SK-N-SH (cell line): ENCODE data around the gene SYCE1.

Experiments used
- ELF1 ChIP-seq: IDR thresholded peaks from 2 replicates; pipeline ENCODE4 v1.4.0; 2012
- EP300 ChIP-seq, 2 experiments: IDR thresholded peaks; 2 replicates each; pipeline versions ENCODE4 v1.4.0 to v1.6.1; 2012; ENCODE audit warnings: borderline replicate concordance in 1 of 2, low read depth in 1 of 2, low read length in 1 of 2
- EZH2phosphoT487 ChIP-seq: fragments of 200-600 bp; sonication (generic); IDR thresholded peaks from 2 replicates; pipeline ENCODE4 v1.6.1; 2017; ENCODE audit warnings: low read depth, mixed run types, mild to moderate bottlenecking, antibody characterized with exemption, moderate library complexity, borderline replicate concordance
- FOSL2 ChIP-seq: IDR thresholded peaks from 2 replicates; pipeline ENCODE4 v1.4.0; 2012; ENCODE audit warnings: low read depth, mild to moderate bottlenecking, moderate library complexity, borderline replicate concordance
- MEF2A ChIP-seq: IDR thresholded peaks from 2 replicates; pipeline ENCODE4 v1.4.0; 2012; ENCODE audit warnings: low read depth, borderline replicate concordance
- MXI1 ChIP-seq: IDR thresholded peaks from 2 replicates; pipeline ENCODE4 v1.6.1; 2012; ENCODE audit warnings: mild to moderate bottlenecking, low read depth, low read length, improper control_type of control experiment
- POLR2AphosphoS5 ChIP-seq: IDR thresholded peaks from 2 replicates; pipeline ENCODE4 v1.6.1; 2012; ENCODE audit warnings: low read depth, low read length
- REST ChIP-seq: IDR thresholded peaks from 2 replicates; pipeline ENCODE4 v1.6.1; 2012; ENCODE audit warnings: mild to moderate bottlenecking, low read depth, low read length, moderate library complexity
- SIN3A ChIP-seq: IDR thresholded peaks from 2 replicates; pipeline ENCODE4 v1.6.1; 2012; ENCODE audit warnings: low read depth, mild to moderate bottlenecking, low read length, moderate library complexity, borderline replicate concordance
- SMC3 ChIP-seq: IDR thresholded peaks from 2 replicates; pipeline ENCODE4 v1.6.1; 2012; ENCODE audit warnings: low read depth, low read length, improper control_type of control experiment
- YY1 ChIP-seq: IDR thresholded peaks from 2 replicates; pipeline ENCODE4 v1.4.0; 2012; ENCODE audit warnings: low read depth, mild to moderate bottlenecking
- TF ChIP-seq, protein P1 (sequence below): fragments of 200-600 bp; sonication (generic); IDR thresholded peaks from 2 replicates; pipeline ENCODE4 v1.6.1; 2017; ENCODE audit warnings: antibody characterized with exemption, mild to moderate bottlenecking, moderate library complexity
- TF ChIP-seq, protein P2 (sequence below): IDR thresholded peaks from 2 replicates; pipeline ENCODE4 v1.4.0; 2012; ENCODE audit warnings: low read depth

DNA sequence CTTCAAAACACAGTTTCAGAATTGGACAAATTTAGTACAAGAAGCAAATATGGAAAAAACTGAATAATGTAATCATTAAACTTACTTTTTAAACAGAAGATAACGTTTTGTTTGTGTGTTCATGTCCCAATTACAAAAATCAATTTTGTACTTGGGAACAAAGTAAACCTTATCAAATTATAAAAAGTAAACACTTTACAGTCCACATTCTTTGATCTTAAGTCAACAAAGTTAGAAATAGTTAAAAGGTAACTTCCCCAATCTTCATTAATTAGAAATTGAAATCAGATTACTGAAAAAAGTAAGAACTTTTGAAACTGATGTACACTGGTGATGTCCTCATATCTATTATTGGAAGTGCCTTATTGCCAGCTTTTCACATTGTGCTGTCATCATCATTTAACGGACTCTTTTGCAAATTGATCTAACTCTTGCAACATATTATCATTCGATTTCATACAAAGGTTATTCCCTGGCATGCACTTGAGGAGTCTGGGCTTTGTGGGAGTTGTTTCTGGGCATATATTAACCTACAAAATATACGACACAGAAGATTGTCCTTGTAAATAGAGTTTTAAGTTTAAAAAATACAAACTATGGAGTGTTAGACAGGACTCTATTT lies 53.4 kb downstream of the SYCE1 start:
- no peak for TF ChIP-seq EZH2phosphoT487
- TF ChIP-seq MXI1 = no peak
- TF ChIP-seq, protein P1, sequence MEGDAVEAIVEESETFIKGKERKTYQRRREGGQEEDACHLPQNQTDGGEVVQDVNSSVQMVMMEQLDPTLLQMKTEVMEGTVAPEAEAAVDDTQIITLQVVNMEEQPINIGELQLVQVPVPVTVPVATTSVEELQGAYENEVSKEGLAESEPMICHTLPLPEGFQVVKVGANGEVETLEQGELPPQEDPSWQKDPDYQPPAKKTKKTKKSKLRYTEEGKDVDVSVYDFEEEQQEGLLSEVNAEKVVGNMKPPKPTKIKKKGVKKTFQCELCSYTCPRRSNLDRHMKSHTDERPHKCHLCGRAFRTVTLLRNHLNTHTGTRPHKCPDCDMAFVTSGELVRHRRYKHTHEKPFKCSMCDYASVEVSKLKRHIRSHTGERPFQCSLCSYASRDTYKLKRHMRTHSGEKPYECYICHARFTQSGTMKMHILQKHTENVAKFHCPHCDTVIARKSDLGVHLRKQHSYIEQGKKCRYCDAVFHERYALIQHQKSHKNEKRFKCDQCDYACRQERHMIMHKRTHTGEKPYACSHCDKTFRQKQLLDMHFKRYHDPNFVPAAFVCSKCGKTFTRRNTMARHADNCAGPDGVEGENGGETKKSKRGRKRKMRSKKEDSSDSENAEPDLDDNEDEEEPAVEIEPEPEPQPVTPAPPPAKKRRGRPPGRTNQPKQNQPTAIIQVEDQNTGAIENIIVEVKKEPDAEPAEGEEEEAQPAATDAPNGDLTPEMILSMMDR = no peak
- TF ChIP-seq POLR2AphosphoS5 = no peak
- no peak for TF ChIP-seq FOSL2
- TF ChIP-seq, protein P2, sequence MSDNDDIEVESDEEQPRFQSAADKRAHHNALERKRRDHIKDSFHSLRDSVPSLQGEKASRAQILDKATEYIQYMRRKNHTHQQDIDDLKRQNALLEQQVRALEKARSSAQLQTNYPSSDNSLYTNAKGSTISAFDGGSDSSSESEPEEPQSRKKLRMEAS = no peak
- no peak for TF ChIP-seq ELF1
- TF ChIP-seq EP300 (IDR thresholded peaks at IDR 0.05; ENCODE audit: borderline replicate concordance in 1 of 2, low read depth in 1 of 2, low read length in 1 of 2) = no peak
- no peak for TF ChIP-seq REST
- no peak for TF ChIP-seq SIN3A
- TF ChIP-seq MEF2A = no peak
- no peak for TF ChIP-seq SMC3
- no peak for TF ChIP-seq YY1
